Middle frontal gyrus (tissue), 1 donor: ENCODE data around the gene MIDN.

Experiments
- DNase-seq: peaks from one replicate; pipeline ENCODE4 v3.0.0-alpha.2; 2015; ENCODE audit warnings: low spot score; ENCODE audit errors: extremely low spot score

The MIDN gene

DNA sequence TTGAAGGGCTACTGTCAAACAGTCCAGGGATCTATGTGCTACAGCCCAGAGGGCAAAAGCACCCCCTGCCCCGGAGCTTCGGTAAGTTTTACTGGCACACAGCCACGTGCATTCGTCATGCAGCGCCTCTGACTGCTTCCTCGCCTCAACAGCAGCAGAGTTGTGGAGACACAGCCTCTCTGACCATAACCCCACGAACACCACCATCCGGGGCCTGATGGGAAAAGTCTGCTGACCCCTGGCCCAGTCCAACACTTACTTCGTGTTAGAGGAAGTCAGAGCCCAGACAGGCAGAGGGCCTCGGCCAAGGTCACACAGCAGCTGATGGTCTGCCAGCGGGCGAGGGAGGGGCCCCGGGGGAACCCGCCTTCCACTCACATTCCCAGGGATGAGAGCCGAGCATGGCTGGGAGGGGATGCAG, 15.7 kb upstream of the MIDN start:
- DNase-seq = no peak

DNA sequence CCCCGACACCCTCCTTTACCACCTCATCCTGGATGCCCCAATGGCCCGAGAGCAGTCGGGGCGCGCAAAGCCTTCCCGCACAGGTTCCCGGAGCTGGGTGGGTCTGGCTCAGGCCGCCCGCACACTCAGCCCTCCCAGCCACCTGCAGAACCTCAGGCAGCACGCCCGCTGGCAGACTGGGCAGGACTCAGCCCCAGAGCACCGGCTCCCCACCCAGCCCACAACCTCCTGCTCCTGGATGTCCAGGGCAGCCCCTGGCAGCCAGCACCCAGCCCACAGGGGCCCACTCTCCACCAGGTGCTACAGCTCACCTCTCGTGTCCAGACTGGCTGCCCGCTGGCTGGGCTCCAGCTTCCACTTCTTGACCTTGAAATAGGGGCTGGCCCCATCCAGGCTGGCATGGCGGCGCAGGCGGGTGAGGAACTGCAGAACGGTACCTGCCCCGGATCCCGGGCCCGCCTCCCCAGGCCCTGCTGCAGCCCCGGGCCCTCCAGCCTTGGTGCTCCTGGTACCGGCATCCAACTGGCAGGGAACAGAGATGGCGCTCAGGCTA, 15.2 kb upstream of the MIDN start:
- DNase-seq = no peak

DNA sequence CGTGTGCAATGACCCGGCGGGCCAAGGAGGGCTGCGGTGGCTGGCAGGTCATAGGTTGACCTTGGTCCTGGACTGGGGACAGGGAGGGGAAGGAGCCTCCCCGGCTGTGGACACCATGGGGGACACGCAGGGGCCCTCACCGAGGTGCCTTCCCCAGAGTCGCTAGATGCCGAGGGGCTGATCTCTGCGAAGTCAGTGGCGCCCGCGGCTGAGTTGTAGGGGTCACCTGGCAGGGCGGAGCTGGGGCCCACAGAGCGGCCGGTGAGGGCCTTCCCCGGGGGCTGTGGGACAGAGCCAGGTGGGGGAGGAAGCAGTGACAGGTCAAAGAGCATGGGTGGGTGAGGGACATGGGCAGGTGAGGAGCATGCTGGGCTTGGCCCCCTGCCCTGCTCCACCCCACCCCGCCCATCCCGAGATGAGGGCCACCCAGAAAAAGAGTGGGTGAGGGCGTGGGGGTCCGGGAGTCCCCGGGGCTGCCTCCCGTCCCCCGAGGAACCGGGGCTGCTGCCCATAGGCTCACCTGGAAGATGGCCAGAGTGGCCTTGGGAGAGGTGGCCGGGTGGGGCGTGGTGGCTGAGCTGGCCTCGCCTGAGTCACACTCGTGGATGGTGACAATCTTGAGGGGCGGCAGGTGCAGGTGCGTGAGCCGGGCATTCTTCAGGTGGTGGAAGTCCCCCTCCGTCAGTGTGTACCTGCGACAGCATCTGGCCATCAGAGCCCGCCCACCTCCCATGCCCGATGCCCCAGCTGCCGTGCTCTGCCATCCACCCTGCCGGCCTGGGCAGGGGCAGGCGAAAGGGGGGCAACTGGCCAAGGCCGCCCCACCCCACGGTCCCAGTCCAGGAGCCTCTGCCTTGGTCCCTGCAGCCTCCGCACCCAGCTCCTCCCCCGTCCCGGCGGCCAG, 14.1 kb upstream of the MIDN start:
- DNase-seq = no peak

GRCh38 chr19:1234955-1235380, 13.4 kb upstream of the MIDN start:
- no peak for DNase-seq

DNA sequence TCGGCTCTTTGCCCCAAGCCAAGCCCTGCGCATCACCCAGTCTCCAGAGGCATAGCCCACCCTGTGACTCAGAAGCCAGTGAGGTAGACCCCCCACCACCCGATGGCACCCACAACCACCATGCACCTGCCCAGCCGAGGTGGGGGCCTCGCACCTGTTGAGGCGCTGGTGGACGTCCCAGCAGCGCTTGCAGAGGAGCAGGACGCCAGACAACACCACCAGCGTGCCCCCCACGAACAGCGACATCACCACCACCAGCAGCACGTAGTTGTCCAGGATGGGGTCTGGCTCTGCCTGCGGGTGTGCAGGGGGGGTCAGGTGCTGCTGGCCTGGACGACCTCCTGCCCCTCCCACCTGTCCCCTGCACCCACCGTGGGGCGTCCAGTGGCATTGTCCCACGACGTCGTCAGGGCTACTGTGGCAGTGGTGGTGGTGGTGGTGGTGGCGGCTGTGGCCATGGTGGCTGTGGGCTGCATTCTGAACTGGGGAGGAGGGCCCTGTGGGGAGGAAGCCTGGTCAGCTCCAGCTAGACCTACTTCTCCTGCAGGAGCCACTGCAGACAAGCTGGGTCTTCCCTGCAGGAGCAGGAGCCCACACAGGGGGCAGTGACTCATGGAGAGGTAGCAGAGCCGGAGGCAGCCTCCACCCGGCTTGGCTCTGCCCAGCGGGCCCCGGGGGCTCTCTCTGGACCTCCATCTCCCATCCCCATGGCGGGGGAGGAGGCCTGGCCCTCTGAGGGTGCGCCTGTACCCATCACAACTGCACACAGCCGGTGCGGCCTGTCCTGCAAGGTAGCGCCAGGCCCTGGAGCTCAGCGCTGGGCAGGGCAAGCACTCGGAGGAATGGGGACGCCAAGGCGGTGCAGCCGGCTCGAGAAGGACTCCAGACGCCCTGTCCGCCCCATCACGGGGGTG, 12.5 kb upstream of the MIDN start:
- DNase-seq = no peak

- no peak for DNase-seq
These were observed 11.8 kb upstream of the MIDN start for GRCh38 chr19:1236576-1236975.

- DNase-seq = no peak
These were observed 11.2 kb upstream of the MIDN start for GRCh38 chr19:1237027-1237659.

DNA sequence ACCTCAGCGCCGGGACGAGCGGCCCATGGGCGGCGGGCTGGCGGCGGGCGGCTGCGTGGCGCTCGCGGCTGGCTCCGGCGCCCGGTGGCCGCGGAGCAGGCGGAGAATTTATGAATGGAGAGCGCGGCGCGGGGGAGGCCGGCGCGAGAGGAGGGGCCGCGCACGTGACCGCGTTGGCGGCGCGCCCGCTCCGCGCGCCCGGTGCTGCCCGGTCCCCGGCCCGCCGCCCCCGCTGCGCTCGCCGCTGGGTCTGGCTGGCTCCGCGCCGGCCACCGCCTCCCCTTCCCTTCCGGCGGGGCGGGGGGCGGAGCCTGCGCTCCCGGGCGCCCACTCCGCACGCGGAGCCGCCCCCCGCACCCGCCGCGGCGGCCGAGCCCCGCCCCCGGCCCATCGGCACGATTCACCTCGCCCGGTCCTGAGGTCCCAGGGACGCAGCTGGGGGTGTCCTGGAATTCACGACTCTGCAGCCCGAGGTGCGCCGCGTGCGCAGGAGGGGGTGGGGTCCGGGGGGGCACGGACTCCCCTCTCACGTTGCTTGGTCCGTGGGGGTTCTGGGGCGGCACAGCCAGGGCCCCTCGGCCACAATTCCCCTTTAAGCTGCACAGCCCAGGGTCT, 10.5 kb upstream of the MIDN start, which contains the start of gene CBARP:
Gene CBARP, minus strand, starts transcription at position 252 of the 615 bp plus-strand sequence. CDS start 1,905 bp downstream, outside the sequence.
- no peak for DNase-seq

DNA sequence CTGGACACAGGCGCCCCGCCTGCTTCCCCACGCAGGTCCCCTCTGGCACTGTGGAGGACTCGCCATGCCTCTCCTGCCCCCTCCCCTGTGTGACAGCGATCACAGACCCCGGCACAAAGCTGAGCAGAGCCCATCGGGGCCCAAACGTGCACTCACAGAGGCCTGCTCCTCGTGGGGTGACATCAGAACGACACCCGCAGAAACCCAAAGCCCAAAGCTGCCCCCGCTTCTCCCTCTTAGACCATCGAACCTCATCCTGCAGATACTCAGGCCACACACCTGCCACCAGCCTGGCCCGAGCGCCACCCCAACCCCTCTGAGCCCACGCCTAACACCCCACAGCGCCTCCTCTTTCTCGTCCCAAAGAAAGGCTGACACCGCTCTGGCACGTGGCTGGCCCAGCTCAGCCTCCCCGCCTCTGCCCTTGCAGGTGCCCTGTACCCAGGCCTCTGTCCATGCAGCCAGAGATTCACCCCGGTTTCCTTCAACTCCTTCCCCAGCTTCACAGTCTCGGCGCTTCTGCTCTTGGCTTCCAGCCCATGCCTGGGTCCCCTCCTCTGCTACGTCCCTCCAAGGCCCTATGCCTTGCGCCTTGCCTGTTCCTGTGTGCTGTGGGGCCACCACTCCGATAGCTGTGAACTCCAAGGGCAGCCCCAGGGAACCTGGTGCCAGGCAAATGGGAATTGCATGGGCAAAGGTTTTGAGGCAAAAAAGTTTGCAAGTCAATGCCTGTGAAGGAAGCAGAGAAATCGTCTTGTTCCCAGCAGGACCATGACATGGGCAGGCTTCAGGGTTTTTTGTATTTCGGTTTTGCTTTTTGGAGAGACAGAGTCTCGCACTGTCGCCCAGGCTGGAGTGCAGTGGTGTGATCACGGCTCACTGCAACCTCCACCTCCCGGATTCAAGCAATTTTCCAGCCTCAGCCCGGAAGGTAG, 9.7 kb upstream of the MIDN start:
- no peak for DNase-seq

- DNase-seq = no peak
These were observed 9.0 kb upstream of the MIDN start for GRCh38 chr19:1239420-1239795.

DNA sequence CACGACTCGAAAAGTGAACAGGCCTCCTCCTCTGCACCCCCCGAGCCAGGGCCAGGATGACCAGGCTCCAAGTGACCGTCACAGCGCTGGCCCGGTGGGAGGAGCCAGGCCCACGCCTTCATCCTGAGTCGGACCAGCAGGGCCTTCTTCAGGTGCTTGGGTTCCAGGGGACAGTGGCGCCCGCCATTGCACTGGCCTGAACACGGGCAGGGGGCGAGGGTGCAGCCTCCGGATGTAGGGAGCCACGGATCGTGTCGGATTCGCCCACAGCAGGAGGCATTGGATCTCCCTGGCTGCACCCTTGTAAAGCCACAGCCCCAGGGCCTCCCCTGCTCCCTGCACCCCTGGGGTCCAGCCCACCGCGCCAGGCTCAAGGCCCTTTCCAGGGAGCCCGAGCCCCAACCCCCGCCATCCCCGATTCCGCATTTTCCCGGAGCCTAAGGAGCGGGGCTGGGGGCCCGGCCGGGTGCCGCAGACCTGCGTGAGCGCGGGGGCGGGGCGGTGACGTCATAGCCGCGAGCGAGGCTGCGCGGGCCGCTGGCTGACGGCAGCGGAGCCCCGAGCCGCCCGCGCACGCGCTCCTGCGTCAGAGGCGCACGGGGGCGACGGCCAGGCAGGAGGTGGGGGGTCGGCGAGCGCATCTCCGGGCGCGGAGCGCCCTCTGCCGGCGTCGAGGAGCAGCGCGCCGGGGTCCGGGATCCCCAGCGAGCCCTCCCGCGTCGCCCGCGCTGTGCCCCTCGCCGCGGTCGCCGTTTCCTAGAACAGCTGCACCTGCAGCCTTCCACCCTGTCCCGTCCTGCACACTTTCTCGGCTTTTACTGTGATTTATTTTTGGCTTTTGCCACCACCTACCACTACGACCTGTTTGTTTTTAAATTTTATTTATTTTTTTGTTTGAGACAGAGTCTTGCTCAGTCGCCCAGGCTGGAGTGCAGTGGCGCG, 8.3 kb upstream of the MIDN start:
- peak; percentile 91 for DNase-seq

DNA sequence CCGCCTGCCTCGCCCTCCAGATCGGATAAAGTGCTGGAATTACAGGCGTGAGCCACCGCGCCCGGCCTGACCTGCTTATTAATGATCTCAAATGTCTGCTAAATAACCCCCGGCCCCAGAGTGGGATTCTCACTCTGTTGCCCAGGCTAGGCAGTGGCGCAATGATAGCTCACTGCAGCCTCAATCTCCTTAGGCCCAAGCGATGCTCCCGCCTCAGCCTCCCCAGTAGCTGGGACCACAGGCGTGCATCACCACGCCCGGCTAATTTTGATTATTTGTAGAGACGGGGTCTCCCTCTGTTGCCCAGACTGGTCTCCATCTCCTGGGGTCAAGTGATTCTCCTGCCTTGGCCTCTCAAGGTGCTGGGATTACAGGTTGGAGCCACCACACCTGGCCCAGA, 7.5 kb upstream of the MIDN start:
- DNase-seq = no peak

- peak; percentile 86 for DNase-seq
These were observed 6.8 kb upstream of the MIDN start, which contains the start of gene ATP5F1D for GRCh38 chr19:1241417-1242095. TSS of gene ATP5F1D (plus strand) at chr19:1241751. CDS start at chr19:1241851, 100 bp downstream.

DNA sequence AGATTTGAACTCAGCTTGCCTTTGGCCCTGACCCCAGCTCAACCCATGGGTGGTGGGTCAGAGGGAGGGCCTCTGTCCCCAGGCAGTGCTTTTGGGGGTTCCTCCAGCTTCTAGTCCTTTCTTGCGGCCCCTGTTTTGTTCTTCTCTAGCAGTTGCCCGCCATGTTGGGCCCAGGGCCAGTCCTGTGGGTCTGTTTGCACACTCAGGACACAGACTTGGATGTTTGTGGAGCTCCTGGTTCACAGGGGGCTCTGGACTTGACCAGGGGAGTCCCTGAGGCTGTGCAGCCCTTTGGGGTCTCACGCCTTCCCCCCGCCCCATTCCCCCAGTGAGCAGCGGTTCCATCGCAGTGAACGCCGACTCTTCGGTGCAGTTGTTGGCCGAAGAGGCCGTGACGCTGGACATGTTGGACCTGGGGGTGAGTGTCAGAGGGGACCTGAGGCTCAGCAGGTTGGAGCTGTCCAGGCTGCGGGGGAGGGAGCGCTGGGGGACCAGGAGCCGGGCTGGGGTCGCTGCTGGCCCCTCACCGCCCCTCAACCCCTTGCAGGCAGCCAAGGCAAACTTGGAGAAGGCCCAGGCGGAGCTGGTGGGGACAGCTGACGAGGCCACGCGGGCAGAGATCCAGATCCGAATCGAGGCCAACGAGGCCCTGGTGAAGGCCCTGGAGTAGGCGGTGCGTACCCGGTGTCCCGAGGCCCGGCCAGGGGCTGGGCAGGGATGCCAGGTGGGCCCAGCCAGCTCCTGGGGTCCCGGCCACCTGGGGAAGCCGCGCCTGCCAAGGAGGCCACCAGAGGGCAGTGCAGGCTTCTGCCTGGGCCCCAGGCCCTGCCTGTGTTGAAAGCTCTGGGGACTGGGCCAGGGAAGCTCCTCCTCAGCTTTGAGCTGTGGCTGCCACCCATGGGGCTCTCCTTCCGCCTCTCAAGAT, 4.4 kb upstream of the MIDN start:
- DNase-seq = no peak

- no peak for DNase-seq
These were observed 3.5 kb upstream of the MIDN start for GRCh38 chr19:1244693-1245451.
